Measurements from ENCODE around the gene CCDC159.
"Not testable (repeated sequence)": the region's sequence is repeated elsewhere in the genome, so short reads cannot be mapped to it uniquely, and the experiment has no call there.

CCDC159 gene

GRCh38 chr19:11370744-11371143 lies 24.4 kb downstream of the CCDC159 start:
- no peak for DNase-seq

- no peak for DNase-seq
Measured at GRCh38 chr19:11373166-11373884, 27.0 kb downstream of the CCDC159 start.

GRCh38 chr19:11373885-11374432 lies 27.6 kb downstream of the CCDC159 start:
- DNase-seq: peak in 1 of 2 donors; percentile 35

- DNase-seq: peak; percentile 96 to 100
Measured at GRCh38 chr19:11374433-11375142, 28.3 kb downstream of the CCDC159 start, which contains the start of gene SWSAP1. Gene SWSAP1 (plus strand): TSS chr19:11374666. CDS start chr19:11374681, 15 bp downstream.

GRCh38 chr19:11375143-11375948 lies 29.0 kb downstream of the CCDC159 start:
- peak in 1 of 2 donors; percentile 63 for DNase-seq

- DNase-seq: no peak
Measured at GRCh38 chr19:11377237-11377636, 30.9 kb downstream of the CCDC159 start.

GRCh38 chr19:11377756-11378155 lies 31.4 kb downstream of the CCDC159 start:
- no peak for DNase-seq

GRCh38 chr19:11378319-11379189 lies 32.2 kb downstream of the CCDC159 start:
- no peak for DNase-seq

GRCh38 chr19:11379269-11379845 lies 33.0 kb downstream of the CCDC159 start:
- DNase-seq: not testable (repeated sequence)

GRCh38 chr19:11379857-11380350 lies 33.6 kb downstream of the CCDC159 start:
- no peak for DNase-seq

- DNase-seq: peak; percentile 93 to 96
Measured at GRCh38 chr19:11380653-11381537, 34.6 kb downstream of the CCDC159 start.

GRCh38 chr19:11382898-11383705 lies 36.8 kb downstream of the CCDC159 start:
- DNase-seq: peak; percentile 16 to 26

- DNase-seq: no peak
Measured at GRCh38 chr19:11383706-11384048, 37.4 kb downstream of the CCDC159 start.

- DNase-seq: no peak
Measured at GRCh38 chr19:11384778-11385129, 38.4 kb downstream of the CCDC159 start.

- no peak for DNase-seq
Measured at GRCh38 chr19:11387162-11388034, 41.1 kb downstream of the CCDC159 start.

GRCh38 chr19:11390359-11390758 lies 44.0 kb downstream of the CCDC159 start:
- no peak for DNase-seq

GRCh38 chr19:11390933-11391680 lies 44.8 kb downstream of the CCDC159 start:
- DNase-seq: no peak

GRCh38 chr19:11397089-11397610 lies 50.8 kb downstream of the CCDC159 start:
- DNase-seq: no peak

Measured in bone marrow (tissue), 2 donors.